K562 (cell line): Measurements from ENCODE around the gene MRPL9. TPM values are rescaled to one million over a fixed set of nuclear protein-coding genes. Genes with fewer than 3 reads are reported as not detected.

ENCODE experiments used
- polyA plus RNA-seq, 8 experiments: library from polyadenylated mRNA; depleted of rRNA in 4 of 8; stranded (reverse) in 5 of 8; unstranded in 3 of 8; fragments of >200 nt; fragmentation: Nextera tagmentation in 2 of 8; fragmentation: Illumina TruSeq in 1 of 8; extraction: Ambion mirVana in 2 of 8; extraction: Trizol in 1 of 8; gene quantifications; 2 replicates each; pipeline versions ENCODE4 v1.2.1 to v1.2.3, GENCODE V29; 2011 to 2014; ENCODE audit warnings: inconsistent platforms in 1 of 8, missing spikeins in 1 of 8
- total RNA-seq, 7 experiments: library from RNA; depleted of rRNA in 6 of 7; stranded (reverse); fragments of >200 nt in 6 of 7; fragmentation: Illumina TruSeq in 2 of 7; extraction: Trizol in 2 of 7; gene quantifications; 2 replicates each; pipeline versions ENCODE4 v1.2.1 to v1.2.3, GENCODE V29; 2011 to 2021; ENCODE audit warnings: low replicate concordance in 1 of 7
- TF ChIP-seq, protein P1 (sequence below): fragments of 450-650 bp; IDR thresholded peaks from 2 replicates; pipeline ENCODE4 v1.6.1; 2016; ENCODE audit warnings: mild to moderate bottlenecking, moderate library complexity

The MRPL9 gene
- total and polyA plus RNA-seq, 9 of the 15 experiments (the other 6 are each of a cell fraction or from before 2014, with no cell fraction given): 38.0 to 162 (median 111) TPM

DNA sequence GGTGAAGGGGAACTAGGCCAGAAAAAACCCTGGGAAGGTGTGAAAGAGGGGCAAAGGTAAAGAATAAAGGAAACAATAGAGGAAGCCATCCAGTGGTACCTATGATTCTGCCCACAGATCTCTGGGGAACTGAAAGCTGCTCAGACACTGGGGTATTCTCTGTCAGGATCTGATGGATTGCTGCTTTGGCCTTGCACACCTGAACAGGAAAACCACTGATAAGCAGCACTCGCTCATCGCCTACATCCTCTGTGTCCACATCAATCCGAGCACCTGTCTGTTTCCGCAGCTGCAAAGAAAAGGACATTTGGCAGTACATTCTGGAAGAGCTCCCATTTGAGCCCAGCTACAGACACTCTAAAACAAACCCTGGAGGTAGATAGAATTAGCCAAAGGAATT lies 16.6 kb upstream of the MRPL9 start (continued):
- TF ChIP-seq, protein P1, sequence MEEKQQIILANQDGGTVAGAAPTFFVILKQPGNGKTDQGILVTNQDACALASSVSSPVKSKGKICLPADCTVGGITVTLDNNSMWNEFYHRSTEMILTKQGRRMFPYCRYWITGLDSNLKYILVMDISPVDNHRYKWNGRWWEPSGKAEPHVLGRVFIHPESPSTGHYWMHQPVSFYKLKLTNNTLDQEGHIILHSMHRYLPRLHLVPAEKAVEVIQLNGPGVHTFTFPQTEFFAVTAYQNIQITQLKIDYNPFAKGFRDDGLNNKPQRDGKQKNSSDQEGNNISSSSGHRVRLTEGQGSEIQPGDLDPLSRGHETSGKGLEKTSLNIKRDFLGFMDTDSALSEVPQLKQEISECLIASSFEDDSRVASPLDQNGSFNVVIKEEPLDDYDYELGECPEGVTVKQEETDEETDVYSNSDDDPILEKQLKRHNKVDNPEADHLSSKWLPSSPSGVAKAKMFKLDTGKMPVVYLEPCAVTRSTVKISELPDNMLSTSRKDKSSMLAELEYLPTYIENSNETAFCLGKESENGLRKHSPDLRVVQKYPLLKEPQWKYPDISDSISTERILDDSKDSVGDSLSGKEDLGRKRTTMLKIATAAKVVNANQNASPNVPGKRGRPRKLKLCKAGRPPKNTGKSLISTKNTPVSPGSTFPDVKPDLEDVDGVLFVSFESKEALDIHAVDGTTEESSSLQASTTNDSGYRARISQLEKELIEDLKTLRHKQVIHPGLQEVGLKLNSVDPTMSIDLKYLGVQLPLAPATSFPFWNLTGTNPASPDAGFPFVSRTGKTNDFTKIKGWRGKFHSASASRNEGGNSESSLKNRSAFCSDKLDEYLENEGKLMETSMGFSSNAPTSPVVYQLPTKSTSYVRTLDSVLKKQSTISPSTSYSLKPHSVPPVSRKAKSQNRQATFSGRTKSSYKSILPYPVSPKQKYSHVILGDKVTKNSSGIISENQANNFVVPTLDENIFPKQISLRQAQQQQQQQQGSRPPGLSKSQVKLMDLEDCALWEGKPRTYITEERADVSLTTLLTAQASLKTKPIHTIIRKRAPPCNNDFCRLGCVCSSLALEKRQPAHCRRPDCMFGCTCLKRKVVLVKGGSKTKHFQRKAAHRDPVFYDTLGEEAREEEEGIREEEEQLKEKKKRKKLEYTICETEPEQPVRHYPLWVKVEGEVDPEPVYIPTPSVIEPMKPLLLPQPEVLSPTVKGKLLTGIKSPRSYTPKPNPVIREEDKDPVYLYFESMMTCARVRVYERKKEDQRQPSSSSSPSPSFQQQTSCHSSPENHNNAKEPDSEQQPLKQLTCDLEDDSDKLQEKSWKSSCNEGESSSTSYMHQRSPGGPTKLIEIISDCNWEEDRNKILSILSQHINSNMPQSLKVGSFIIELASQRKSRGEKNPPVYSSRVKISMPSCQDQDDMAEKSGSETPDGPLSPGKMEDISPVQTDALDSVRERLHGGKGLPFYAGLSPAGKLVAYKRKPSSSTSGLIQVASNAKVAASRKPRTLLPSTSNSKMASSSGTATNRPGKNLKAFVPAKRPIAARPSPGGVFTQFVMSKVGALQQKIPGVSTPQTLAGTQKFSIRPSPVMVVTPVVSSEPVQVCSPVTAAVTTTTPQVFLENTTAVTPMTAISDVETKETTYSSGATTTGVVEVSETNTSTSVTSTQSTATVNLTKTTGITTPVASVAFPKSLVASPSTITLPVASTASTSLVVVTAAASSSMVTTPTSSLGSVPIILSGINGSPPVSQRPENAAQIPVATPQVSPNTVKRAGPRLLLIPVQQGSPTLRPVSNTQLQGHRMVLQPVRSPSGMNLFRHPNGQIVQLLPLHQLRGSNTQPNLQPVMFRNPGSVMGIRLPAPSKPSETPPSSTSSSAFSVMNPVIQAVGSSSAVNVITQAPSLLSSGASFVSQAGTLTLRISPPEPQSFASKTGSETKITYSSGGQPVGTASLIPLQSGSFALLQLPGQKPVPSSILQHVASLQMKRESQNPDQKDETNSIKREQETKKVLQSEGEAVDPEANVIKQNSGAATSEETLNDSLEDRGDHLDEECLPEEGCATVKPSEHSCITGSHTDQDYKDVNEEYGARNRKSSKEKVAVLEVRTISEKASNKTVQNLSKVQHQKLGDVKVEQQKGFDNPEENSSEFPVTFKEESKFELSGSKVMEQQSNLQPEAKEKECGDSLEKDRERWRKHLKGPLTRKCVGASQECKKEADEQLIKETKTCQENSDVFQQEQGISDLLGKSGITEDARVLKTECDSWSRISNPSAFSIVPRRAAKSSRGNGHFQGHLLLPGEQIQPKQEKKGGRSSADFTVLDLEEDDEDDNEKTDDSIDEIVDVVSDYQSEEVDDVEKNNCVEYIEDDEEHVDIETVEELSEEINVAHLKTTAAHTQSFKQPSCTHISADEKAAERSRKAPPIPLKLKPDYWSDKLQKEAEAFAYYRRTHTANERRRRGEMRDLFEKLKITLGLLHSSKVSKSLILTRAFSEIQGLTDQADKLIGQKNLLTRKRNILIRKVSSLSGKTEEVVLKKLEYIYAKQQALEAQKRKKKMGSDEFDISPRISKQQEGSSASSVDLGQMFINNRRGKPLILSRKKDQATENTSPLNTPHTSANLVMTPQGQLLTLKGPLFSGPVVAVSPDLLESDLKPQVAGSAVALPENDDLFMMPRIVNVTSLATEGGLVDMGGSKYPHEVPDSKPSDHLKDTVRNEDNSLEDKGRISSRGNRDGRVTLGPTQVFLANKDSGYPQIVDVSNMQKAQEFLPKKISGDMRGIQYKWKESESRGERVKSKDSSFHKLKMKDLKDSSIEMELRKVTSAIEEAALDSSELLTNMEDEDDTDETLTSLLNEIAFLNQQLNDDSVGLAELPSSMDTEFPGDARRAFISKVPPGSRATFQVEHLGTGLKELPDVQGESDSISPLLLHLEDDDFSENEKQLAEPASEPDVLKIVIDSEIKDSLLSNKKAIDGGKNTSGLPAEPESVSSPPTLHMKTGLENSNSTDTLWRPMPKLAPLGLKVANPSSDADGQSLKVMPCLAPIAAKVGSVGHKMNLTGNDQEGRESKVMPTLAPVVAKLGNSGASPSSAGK: no peak
- TF ChIP-seq, all 486 proteins: peak for 0
